HG02798 (cell line): ENCODE measurements around the gene SLCO2A1.

ENCODE experiments used
- ATAC-seq: cut with Tn5 transposase; IDR thresholded peaks from one replicate; pipeline ENCODE4 v1.9.1; 2021; ENCODE audit warnings: mild to moderate bottlenecking; ENCODE audit not compliant: unreplicated experiment, poor library complexity

The SLCO2A1 gene

DNA sequence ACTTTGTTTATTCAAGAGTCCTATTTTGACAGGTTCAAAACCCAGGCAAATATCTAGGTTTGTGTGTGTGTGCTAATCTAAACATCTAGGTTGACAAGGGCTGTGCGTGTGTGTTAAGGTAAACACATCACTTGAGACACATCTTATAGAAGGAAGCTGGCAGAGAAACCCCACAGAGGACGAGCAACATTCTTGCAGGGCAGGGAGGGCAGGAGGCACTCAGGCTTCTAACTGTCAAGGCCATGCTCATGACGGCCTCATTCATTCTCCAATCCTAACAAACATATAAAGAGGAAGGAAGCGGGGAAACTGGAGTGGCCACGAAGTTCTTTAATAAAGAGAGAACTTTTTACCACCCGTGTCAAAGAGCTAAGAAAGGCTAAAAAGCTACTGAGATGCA, 43.4 kb downstream of the SLCO2A1 start:
- no peak for ATAC-seq

GRCh38 chr3:133984975-133985374, 44.8 kb downstream of the SLCO2A1 start:
- no peak for ATAC-seq

DNA sequence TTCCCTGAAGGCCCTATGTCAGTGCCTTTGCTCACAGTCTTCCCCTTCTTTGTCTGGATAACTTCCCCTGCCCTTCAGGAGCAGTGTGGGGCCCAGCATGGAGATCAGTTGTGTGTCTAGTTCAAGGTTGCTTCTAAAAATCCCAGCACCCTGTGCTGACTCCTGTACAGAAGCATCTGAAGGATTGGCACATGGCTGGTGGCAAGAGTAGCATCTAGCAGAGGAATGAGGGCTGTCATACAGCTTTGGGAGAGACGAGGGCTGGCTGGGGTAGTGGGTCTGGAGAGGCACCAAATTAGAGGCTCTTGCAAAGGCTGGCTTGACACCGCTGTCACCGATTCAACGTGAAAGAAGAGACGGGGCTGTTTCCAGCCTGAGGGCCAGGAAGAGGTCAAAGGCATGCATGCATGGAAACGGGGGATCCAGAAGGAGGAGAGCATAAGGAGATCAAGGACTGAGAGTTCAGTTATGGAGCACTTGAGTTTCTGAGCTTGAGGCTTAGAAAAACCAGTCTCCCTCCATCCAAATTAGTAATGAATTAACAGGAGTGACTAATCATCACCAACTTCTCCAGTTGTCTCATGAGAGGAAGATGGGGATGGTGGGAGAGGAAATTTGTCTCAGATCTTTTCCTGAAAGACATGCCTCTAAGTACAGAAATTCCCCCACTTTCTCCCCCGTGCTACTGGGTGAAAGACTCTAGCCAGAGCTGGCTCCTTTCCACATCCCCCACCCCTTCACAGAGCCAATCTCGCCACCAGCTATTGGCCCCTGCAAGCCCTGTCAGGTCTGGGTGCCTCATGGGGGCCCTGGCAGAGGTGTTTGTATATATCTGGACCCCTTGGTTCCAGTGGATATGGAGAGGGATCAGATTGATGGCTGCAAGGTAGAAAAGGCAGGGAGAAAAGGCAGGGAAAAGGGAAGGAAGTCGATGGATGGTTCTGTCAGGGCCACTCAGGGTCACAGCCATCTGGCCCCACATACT, 45.9 kb downstream of the SLCO2A1 start:
- ATAC-seq: no peak

DNA sequence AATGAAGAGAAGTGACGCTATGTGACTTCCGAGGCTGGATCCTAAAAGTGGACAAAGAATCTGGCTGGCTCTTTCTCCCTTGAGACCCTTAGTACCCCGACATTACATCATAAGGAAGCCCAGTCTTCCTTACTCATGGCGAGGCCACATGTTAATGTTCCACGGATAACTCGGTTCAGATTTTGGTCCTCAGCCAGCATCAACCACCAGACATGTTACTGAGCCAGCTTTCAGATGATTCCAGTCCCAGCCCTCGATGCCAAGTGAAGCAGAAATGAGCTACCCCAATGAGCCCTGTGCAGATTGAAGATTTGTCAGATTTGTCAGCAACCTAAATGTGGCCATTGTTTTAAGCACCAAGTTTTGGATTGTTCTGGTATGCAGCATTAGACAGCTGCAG, 46.6 kb downstream of the SLCO2A1 start:
- no peak for ATAC-seq

DNA sequence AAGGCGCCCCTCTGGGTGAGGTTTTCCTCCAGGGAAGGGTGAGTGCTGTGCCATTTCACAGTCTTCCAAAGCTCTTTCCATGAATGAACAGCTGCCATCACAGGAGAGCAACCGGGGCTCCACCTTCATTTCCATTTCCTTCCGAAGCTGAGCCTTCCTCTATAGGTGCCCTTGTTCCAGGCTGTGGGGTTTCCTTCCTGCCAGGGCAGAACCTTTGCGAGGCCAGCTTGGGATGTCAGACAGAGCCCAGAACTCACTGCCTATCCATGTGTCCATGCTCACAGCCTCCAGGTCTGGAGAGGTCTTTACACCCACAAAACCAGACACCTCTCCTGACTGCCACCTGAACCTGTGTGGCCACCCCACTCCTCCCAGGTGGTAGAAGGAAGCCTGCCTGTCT, 49.2 kb downstream of the SLCO2A1 start:
- no peak for ATAC-seq

DNA sequence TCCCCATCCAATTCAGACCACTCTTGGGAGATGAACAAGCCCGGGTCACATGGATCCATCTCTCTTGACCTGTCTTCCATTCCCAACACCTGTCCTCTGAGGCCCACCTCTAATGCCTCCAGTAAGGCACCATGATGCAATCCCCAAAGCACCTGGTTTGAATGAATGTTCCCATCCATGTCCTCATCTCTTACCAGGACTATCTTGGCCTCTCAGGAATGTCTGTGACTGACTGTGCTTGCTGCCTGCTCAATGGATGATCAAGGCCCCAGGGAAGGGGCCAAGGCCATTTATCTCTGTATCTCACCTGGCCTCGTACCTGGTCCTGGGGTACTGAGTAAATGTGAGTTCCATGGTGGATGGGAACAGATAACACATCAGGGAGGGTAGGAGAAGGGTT, 49.7 kb downstream of the SLCO2A1 start:
- no peak for ATAC-seq

DNA sequence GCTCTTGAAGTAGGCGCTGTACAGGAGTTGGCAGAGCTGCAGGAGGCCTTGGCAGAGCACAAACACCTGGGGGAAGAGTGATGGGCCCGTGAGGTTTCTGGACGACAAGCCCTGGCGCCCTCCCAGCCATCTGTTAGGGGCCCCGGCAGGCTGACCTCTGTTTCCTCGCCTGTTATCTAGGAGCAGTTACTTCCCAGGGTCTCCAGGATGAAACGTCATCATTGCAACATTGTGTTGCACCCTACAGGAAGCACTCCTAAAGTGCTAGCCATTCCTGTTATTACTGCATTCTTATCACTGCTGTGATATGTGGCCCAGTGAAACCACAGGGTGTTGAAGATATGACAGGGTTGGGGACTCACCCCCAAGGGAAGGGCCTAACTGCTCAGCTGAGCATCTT, 50.2 kb downstream of the SLCO2A1 start:
- no peak for ATAC-seq

DNA sequence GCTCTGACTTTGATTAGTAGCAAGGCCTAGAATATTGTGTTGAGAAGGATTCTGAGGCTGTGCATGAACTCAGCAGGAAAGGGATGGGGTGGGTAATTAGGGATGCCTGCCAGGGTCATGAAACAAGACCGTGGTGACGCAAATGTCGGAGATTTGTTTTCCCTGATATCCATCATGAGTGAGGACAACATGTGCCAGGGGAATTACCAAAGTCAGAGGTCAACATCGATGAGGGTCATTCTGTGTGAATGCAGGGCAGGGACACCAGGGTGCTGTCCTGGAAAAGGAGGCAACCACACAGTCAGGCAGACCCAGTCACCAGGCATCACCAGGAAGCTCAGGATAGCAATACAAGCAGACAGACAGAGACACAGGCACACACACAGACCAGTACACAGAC, 52.2 kb downstream of the SLCO2A1 start:
- ATAC-seq: no peak

DNA sequence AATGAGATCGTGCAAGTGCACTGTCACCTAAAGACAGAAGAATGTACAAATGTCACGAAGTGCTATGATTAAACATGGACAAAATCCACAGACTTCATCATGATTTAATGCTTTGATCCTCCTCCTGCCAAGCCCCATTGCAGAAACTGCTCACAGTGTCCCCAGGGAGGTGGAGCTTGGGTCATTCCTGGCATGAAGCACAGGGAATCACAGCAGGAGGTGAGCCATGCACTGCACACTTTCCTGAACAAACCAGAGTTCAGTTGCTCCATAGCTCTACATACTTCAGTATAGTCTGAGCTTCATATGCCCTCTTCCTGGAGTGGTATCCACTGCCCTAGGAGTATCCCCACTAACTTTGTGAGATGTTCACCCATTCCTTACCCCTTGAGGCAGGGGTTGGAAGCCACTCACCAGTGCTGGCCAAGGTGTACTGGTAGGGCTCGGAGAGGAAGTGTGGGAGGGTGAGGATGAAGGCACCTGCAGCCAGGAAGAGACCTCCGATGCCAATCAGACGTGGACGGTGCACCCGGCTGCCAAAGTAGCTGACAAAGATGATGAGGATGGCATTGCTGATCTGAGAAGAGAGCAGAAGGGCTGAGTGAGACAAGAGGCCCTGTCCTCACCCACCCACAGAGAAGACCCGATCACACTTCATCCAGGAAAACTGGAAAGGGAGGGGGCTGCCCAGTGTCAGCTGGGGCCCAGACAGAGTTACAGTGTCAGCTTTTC, 56.3 kb downstream of the SLCO2A1 start:
- ATAC-seq: no peak

- ATAC-seq: no peak
These were observed 57.6 kb downstream of the SLCO2A1 start for GRCh38 chr3:133972156-133972555.

DNA sequence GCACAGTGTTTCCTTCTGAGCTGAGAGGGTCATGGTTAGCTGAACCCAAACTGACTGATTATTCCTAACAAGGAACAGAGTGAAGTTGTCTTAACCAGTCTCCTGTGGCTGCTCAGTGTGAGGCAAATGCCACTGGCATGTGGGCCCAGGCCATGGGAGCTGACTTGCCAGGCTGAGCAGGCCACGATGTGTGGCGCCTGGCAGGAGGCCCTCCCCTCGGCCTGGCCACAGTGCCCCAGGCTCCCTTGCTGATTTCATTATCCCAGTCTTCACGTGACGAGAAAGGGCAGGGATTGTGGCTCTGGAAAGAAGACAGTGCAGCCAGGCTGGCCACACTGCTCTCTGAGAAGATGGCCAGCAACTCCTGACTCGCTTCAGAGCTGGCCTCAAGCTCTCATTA, 58.8 kb downstream of the SLCO2A1 start:
- ATAC-seq: no peak

DNA sequence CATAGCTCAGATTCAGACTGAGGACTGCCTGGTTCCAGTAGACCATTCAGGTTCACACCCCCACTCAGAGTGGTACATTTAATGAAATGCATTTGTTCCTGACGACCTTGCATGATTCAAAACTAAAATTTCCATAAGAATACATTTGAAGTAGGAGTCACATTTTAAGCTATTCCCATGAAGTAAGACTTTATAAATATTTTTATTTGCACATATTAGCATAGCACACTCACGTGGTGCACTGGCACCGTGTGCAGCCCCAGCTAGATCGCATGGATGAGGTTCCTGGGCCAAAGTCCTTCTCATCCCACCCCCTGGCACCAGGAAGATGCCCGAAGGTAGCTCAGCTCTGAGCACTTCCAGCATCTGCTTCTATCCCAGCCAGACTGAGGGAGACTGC, 59.4 kb downstream of the SLCO2A1 start:
- ATAC-seq: no peak

DNA sequence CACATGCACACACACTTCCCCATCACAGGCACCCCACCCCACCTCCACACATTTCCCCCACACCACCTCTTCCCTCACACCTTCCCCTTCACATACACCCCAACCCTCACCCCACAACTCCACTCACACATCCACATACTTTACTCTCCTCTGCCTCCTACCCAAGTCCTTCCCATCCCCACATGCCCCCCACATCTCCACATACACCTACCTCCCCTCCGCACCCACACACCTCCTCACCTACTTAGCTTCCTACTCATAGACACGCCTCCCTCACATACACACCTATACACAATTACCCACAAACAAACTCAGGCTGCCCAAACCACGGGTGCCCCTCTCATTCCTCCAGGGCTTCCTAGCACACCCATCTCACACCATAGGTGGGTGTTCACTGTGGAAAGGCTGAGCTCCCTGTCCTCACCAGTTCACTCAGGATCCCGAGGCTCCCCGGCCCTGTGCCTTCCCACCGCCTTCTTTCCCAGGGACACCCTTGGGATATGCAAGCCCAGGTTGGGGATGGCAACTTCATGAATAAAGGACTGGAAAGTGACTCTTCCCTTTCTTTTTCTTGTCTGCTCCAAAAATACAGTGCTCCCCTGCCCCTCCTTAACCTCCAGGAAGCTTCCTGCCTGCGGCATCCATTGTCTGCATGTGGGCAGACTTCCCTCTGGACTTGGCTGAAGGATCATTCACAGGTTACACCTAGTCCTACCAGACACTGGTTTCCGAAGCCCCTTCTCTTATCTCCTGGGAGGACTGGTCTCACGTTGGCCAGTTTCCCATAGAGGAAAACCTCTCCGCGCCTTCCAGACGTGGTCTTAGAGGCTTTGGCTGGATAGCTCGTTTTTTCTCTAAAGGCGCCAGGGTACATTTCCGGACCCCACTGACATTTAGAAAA, 61.5 kb downstream of the SLCO2A1 start:
- ATAC-seq: no peak

DNA sequence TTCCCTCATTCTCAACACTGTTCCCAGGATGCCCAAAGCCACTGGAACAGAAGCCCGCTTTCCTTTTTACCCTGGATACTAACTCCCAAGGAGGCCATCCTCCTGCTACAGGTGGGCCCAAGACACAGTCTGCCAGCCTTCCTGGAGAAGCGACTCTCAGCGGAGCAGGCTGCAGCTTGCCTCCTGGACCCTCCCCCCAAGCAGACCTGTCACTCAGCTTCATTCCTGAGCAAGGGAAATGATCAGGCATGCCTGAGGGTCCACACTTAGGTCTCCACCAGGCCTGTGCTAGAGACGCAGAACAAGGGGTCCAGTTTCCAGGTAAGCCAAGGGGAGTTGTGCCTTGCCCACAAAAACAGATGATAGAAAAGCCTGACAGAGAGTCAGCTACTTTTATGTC, 62.8 kb downstream of the SLCO2A1 start:
- no peak for ATAC-seq

DNA sequence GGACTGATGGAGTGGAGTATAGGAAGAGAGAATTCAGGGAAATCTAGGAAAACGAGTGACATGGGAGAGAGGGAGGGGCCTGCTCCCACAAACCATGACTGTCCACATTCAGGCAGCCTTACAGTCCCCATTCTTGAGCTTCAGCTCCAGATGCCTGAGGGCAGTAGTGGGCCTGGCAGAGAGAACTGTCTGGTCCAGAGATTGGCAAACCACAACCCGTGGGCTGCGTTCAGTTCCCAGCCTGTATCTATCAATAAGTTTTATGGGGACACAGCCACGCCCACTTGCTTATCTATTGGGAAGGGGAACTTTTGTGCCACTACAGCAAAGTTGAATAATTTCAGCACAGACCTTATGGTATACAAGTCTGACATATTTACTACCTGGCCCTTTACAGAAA, 63.8 kb downstream of the SLCO2A1 start:
- ATAC-seq: no peak

GRCh38 chr3:133965013-133965570, 64.6 kb downstream of the SLCO2A1 start:
- ATAC-seq: no peak

GRCh38 chr3:133964547-133964946, 65.2 kb downstream of the SLCO2A1 start:
- ATAC-seq: no peak

DNA sequence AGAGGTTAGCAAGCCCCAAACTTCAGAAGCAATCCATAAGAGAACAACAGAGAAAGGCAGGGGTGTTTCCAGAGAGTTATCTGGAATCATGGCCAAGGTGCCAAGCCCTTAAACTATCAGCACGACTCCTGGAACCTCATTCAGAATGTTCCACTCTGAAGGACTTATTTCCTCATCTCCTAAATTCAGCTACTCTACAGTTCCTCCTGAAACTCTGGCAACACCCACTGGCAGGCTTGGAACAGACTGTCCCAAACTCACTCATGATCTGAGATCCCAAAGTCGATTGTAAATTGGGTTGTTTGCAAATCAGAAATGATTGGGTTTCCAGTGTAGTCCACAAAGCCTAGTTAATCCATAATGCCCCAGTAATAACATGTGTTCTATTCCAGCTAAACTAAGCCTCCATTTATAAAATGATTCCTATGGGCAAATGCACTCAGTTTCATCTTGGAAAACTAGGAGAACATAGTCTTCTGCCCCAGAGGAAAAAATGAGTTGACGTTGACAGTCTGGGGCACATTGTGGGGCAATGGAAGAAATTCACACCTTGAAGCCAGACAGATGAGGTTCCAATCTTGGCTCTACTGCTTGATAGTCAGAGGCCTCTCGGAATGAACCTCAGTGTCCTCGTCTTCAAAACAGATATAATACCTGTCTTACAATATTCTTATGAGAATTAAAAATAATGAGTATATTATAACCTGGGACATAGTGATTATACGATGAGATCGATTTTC, 65.9 kb downstream of the SLCO2A1 start:
- no peak for ATAC-seq

GRCh38 chr3:133962849-133963248, 66.9 kb downstream of the SLCO2A1 start:
- ATAC-seq: no peak
